Limb (tissue), 2 donors: Measurements from ENCODE around the gene SPDYE3.
"Not testable (repeated sequence)": the region's sequence is repeated elsewhere in the genome, so short reads cannot be mapped to it uniquely, and the experiment has no call there.

Experiments
- DNase-seq, 2 donors: peaks; one replicate each; pipeline ENCODE4 v3.0.0-alpha.2; 2016; ENCODE audit errors: extremely low spot score in 2 of 2

The SPDYE3 gene, protein sequence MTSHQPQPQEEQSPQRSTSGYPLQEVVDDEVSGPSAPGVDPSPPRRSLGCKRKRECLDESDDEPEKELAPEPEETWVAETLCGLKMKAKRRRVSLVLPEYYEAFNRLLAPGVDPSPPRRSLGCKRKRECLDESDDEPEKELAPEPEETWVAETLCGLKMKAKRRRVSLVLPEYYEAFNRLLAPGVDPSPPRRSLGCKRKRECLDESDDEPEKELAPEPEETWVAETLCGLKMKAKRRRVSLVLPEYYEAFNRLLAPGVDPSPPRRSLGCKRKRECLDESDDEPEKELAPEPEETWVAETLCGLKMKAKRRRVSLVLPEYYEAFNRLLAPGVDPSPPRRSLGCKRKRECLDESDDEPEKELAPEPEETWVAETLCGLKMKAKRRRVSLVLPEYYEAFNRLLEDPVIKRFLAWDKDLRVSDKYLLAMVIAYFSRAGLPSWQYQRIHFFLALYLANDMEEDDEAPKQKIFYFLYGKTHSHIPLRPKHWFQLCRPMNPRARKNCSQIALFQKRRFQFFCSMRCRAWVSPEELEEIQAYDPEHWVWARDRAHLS

DNA sequence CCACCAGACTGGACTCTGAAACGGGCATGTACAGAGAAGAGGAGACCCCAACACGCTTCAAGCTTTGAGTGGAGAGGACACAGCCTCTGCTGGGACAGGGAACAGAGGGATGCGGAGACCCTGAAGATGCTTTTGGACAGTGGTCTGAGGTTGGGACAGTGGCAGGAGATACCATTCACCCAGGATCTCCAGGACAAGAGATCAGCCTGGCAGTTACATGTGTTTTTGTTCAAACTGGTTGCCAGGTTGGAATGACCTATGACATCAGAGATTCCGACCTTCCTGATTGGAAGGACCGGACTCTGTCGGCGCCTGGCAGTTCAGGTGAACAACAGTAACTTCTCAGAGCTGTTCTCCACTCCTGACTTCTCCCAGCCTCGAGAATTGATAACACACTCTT, at the start of gene SPDYE3:
TSS of gene SPDYE3 (plus strand) at position 301 of the 400 bp plus-strand sequence. CDS start 184 bp downstream, outside the sequence.
- not testable (repeated sequence) for DNase-seq

DNA sequence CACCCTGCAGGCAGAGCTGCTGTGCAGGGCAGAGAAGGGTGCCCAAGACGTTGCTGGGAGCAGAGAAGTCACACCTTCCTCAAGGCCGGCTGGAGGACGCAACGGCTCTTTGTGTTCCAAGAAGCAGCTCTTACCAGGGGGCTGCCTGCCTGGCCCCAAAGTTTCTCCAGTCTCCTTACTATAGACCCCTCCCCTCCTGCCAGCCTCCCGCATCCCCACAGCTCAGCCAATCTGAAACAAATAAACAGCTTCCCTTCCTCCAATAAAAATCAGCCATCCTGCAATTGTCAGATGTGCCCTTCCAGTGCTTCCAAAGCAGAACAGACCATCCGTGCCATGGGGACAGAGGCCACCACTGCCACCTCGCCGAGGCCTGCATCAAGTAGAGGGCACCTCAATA, 47.5 kb upstream of the SPDYE3 start:
- not testable (repeated sequence) for DNase-seq

DNA sequence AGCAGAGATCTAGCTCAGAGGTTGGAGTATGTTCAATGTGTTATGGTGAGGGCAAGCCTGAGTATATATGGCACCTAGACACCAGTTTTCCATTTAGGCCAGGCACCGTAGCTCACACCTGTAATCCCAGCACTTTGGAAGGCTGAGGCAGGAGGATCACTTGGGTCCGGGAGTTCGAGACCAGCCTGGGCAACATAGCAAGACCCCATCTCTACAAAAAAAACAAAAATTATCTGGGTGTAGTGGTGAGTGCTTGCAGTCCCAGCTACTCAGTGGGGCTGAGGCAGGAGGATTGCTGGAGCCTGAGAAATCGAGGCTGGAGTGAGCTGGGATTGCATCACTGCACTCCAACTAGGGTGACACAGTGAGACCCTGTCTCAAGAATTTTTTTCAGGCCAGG, 44.6 kb upstream of the SPDYE3 start:
- DNase-seq, result not testable (repeated sequence)

DNA sequence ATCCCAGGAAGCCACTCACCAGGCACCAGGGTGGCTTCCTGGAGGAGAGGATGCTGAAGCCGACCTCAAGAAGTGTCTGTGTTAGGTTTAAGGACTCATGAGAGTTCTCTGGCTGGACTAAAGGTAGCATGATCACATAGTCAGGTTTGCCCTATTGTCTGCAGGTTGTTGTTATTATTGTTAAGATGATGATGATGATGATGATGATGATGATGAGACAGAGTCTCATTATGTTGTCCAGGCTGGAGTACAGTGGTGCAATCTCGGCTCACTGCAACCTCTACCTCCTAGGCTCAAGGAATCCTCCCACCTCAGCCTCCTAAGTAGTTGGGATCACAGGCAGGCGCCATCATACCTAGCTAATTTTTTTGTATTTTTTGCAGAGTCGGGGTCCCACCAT, 43.3 kb upstream of the SPDYE3 start:
- DNase-seq, result not testable (repeated sequence)

DNA sequence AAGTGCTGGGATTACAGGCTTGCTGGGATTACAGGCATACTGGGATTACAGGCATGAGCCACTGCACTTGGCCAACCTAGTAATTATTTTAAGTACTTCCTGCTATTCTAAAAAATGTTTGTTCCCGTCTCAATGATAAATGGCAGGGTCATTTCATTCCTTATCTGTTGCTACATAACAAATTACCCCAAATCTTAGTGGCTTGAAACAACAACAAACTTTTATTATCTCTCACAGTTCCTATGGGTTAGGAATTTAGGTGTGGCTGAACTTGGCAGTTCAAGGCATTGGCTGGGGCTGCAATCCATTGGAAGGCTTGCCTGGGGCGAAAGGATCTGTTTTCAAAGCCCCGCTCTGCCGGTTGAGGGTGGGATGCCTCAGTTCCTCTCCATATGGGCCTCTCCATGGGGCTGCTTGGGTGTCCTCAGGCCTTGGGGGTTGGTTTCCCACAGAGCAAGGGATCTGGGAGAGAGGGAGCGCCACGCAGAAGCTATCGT, 42.8 kb upstream of the SPDYE3 start:
- DNase-seq, result not testable (repeated sequence)

DNA sequence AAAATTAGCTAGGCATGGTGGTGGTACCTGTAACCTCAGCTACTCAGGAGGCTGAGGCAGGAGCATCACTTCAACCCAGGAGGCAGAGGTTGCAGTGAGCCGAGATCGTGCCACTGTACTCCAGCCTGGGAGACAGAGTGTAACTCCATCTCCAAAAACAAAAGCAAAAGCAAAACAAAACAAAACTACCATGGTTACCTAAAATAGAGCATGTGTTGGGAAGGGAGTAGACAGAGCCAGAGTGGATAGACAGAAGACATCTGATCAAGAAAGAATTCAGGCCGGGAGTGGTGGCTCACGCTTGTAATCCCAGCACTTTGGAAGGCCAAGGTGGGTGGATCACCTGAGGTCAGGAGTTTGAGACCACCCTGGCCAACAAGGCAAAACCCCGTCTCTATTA, 41.7 kb upstream of the SPDYE3 start:
- DNase-seq, result not testable (repeated sequence)

DNA sequence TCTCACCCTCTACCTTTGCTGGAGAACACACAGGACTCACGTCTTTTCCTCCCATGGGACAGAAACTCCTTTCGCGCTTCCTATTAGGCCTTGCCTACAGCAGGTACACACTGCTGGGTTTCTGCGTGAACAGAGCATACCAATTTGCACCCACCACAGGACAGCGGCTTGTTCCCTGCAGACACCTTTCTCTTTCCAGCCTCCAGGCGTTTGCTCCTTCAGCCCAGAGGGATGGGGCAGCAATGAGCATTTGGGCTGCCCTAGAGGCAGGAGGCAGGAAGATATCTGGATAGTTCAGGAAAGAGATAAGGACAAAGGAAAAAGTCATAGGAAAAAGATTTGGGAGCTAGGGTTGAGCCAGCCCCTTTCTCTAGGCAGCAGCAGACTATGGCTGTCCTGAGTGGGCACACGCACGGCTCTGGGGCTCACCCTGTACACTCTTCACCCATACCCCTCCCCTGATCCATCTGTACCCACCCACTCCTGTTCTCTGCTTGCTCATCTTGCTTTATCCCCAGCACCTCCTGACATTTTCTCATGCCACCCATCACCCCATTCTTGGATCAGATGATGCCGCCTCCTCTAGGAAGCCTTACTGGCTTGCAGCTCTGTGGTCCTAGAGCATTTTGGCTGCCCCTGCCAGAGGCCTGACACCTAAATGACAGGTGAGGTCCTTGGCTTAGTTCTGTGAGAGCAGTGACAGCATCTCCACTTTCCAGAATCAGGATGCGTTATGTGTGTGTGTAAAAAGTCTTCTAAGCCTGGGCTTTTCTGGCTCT, 40.7 kb upstream of the SPDYE3 start:
- DNase-seq, result no peak

DNA sequence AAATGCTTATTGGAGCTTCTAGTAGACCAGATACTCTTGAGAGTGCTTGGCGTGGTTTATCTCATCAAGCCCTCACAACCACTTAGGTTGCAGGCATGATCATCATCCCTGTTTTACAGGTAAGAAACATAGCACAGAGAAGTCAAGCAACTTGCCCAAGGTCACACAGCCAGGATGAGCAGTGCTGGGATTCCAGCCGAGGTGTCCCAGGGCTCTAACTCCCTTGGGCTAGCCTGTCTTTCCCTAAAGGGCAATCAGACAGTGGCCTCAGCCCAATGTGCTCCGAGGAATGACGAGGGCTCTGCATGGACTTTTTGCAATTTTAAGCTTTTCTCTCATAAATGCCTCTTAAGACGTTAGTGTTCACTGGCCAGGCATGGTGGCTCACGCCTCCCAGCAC, 39.9 kb upstream of the SPDYE3 start:
- no peak for DNase-seq

DNA sequence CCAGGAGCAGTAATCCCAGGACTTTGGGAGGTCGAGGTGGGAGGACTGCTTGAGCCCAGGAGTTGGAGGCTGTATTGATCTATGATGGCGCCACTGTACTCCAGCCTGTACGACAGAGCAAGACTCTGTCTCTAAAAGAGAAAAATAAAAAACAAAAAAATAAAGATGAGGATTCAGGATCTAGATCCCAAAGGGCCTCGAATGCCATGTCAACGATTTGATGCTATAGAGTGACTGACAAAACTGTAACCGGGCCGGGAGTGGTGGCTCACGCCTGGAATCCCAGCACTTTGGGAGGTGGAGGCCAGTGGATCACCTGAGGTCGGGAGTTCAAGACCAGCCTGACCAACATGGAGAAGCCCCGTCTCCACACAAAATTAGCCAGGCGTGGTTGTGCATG, 38.6 kb upstream of the SPDYE3 start:
- DNase-seq, result not testable (repeated sequence)

DNA sequence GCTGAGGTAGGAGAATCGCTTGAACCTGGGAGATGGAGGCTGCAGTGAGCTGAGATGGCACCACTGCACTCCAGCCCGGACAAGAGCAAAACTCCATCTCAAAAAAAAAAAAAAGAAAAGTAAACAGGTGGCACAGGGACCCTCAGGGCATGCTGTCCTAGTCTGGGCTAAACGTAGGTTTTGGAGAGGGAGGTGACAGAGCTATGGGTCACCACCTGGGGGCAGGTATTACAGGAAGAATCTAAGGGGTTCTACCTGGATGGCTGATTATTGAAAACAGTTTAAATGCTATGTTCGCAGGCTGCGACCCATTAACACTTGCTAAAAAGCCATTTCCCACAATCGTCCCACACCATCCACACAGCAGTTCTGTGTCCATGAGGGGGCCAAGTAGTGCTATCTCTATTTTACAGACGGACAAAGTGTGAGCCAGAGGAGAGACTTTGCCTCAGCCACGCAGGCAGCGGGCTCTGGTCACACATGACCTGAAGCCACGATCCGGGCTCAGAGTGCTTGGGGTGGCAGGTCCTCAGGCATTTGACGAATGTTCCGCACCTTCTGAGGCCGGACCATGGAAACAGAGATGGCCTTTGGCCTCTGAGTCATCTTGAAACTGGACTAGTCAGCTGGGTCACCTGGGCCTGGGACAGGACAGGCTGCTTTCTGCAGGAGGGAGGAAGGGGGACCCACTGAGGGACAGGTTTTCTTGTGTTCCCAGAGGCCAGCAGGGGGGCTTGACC, 38.0 kb upstream of the SPDYE3 start:
- DNase-seq, result not testable (repeated sequence)

DNA sequence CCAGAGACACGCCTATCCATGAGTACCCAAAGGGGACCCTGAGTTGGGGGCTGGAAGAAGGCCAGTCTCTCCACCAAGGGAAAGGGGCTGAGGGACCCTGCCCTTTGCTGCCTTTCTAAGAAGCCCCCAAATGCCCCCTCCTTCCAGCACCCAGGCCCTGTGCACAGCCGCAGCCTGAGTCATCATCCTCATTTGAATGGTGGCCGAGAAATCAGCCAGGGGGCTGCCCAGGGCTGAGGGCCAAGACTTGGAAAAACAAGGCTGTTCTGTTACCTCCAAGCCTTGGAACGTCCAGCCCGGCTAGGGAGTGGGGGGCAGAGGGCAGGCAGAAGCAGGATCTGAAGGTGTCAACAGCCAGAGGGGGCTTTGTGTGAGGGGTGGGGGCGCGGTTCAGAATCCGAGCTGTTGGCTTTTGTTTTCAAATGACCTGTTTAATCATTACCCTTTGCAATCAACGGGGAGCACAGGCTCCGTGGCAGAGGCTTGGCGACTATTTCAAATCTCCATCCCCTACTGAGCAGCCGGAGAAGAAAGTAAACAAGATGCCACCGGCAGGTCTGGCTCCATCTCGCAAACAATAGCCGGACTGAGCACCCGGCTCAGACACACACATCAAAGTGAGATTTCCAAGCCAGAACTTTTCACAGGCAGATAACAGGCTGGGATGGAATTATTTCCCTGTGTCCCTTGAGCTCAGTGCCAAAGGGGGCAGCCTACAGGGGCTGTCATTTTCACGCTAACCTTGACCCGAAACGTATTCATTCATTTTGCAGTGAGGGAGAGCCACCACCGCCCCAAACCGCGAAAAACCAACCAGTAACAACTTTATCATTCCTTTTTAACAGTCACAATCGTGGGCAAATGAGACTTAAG, 37.2 kb upstream of the SPDYE3 start:
- DNase-seq, result peak in 1 of 2 donors; percentile 45

DNA sequence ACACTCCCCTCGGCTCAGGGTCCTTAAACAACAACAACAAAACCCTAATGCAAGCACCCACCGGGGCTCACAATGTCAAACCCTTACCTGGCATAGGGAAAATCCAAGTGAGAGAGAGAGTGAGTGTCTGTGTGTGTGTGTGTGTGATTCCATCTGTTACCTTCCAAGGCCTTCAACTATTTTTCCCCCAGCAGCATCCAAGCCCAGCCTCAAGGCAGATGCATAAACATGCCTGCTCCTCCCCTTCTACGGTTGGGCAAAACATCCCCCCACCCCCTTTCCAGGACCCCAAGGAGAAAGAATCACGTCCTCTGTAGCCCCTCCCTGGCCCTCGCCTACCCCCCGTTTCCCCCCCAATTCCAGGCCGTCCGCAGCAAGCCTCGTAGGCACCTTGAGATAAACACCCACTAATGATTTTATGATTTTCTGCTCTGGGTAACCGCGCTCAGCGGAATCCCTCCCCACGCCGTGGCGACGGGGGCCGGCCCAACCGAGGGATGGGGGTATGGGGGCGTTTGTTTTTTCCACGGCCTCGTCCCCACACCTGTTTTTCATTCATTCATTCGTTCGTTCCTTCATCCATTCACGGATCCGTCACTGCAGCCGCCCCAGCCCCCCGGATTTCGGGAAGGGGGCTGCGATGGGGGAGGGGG, 36.4 kb upstream of the SPDYE3 start:
- peak in 1 of 2 donors; percentile 53 for DNase-seq

DNA sequence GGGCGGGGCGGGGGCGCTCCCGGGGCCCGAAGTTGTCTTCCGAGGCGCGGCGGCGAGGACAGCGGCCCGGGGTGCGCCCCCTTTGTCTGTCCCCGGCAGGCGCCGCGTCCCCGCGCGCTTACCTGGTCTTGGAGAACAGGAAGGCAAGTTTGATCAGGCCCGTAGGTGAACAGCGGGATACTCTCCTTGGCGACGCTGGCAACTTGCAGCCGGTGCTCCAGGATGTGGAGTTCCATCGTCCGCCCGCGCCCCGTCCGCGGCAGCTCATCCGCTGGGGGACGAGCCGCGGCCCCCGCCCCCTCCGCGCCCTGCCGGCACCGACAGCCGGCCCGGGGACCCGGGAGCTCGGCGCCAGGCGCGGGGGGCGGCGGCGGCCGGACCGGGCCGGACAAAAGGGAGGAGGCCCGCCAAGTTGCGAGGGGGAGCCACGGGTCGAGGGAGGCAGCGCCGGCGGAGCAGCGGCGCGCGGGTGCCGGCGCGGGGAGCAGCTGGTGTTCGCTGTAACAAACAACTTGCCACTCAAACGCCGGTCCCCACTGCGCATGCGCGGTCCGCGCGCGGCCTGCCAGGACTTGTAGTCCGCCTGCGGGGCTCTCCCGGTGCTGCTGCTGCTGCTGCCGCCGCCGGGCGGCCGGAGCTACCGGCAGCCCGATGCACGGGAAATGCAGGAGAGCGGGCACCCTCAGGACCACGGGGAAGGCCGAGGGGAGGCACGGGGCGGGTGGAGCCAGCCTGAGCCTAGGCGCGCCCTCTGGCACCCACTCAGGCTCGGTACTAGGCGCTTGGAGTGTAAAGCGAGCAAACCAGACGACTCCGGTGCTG, 35.6 kb upstream of the SPDYE3 start:
- peak; percentile 91 to 99 for DNase-seq

DNA sequence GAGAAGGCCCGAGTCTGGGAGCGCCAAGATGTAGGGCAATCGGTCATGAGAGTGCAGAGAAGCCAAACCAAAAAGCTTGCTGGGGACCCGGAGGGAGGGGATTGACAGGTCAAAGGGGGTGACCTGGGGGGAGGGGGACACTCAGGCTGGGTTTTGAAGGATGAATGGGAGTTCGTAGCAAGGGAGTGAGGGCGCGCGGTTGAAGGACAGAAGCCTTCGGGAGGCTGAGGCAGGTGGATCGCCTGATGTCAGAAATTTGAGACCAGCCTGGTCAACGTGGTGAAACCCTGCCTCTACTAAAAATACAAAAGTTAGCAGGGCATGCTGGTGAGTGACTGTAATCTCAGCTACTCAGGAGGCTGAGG, 35.0 kb upstream of the SPDYE3 start:
- not testable (repeated sequence) for DNase-seq

DNA sequence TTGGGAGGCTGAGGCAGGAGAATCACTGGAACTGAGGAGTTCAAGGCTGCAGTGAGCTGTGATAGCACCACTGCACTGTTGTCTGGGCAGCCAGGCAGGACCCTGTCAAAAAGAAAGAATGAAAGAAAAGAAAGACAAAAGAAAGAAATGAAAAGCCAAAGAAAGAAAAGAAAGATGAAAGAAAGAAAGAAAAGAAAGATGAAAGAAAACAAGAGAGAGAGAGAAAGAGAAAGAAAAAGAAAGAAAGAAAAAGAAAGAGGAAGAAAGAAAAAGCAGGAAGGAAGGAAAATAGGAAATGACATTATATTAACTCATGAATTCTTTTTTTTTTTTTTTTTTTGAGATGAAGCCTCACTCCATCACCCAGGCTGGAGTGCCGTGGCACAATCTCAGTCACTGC, 32.4 kb upstream of the SPDYE3 start:
- no peak for DNase-seq

DNA sequence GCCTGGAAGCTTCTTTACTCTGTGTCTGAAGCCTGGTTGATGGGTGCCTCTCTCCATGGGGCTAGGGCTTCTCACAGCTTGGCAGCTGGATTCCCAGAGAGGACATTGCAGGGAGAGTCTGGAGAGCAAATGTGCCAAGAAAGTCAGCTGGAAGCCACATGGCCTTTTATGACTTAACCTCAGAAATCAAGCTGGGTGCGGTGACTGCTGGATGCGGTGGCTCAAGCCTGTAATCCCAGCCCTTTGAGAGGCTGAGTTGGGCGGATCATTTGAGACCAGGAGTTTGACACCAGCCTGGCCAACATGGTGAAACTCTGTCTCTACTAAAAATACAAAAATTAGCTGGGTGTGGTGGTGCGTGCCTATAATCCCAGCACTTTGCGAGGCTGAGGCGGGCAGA, 31.4 kb upstream of the SPDYE3 start:
- DNase-seq, result not testable (repeated sequence)

DNA sequence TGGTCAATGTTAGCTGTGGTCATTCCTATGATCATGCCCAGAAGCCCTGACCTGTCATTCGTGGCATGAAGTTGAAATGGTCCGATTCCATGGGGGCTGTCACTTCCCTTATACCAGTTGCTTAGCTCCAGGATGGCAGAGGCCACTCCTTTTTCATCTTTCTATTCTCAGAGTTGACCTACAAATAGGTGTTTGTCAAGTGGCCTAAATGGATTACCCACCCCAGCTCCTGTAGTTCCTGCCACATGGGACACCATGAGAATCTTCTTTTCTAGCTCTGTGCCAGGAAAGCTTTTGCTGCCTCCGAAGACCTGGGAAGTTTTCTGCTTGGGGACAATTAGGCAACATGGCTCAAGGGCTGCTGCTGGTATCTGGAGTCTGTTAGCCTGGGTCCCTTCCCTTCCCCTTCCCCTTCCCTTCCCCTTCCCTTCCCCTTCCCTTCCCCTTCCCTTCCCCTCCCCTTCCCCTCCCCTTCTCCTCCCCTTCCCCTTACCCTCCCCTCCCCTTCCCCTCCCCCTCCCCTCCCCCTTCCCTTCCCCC, 25.4 kb upstream of the SPDYE3 start:
- DNase-seq, result not testable (repeated sequence)

DNA sequence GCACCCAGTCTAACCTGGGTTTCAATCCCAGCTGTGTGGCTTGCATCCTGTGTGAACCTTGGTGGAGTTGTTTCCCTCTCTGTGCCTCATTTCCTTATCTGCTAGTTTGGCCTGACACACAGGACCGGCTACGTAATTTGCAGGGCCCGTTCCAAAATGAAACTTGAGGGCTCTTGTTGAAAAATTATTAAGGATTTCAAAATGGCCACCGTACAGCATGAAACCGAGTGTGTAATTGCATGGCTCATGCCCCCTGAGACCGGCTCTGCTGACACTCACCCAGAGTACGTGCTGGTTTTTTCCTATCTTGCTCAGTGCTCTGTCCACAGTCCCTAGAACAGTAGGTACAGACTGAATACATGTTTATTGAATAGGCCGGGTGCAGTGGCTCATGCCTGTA, 24.4 kb upstream of the SPDYE3 start:
- DNase-seq, result not testable (repeated sequence)
